ENCODE measurements around the gene ARMC9. TPM values are rescaled to one million over a fixed set of nuclear protein-coding genes. Genes with fewer than 3 reads are reported as not detected.

Gene ARMC9
- total RNA-seq, 1 experiment from 2014 or later = 23.4 TPM

DNA sequence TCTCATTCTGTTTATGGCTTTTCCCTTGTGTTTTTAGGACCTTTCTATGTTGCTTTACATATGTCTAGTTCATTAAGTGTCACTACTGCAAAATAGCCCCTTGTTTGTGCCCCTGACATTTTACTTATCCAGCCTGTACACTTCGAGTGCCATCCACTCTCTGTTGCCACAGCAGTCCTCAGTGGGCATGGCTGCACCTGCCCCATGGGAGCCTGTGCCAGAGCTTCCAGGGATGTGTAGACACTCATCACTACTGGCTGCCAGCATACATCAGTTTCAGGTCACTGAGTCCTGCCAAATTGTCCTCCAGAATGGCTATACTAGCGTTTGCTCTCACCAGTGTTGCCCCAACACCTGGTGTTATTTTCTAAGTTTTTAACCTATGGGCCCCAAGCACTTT, 80.4 kb downstream of the ARMC9 start:
- Histone ChIP-seq H3K27ac (ENCODE audit: low read length) (no peak overlapping the region), H3K27me3 (ENCODE audit: low read length) (no peaks in the 10 kb centered on the region), H3K79me2 (ENCODE audit: low read length) (no peaks in the 10 kb centered on the region), H3K9me2 (replicated peaks; ENCODE audit: low read length) (no peaks in the 10 kb centered on the region), H3K36me3 (ENCODE audit: low read depth, low read length) (no peaks in the 10 kb centered on the region), H4K20me1 (ENCODE audit: low read length) (no peaks in the 10 kb centered on the region), H3K4me2 (ENCODE audit: low read length) (no peak overlapping the region), H3K4me3 (ENCODE audit: low read length) (no peak overlapping the region), H3K9me3 (ENCODE audit: low read length) (no peaks in the 10 kb centered on the region), H2AFZ (ENCODE audit: low read length) (no peak overlapping the region), H3F3A (ENCODE audit: low read length, unreplicated experiment) (no peaks in the 10 kb centered on the region), H3K9ac (ENCODE audit: low read length) (no peak overlapping the region), H3K4me1 (ENCODE audit: insufficient read depth, low read length) (no peaks in the 10 kb centered on the region)
- no peak for ATAC-seq
- no TSS peak for BruUV-seq (replicated peaks)
- TF ChIP-seq EZH2 (IDR thresholded peaks at IDR 0.05; ENCODE audit: low read length, unreplicated experiment) (no peak), EZH2phosphoT487 (IDR thresholded peaks at IDR 0.05; ENCODE audit: borderline replicate concordance, low read length) (no peak)
- TF ChIP-seq, protein P1, sequence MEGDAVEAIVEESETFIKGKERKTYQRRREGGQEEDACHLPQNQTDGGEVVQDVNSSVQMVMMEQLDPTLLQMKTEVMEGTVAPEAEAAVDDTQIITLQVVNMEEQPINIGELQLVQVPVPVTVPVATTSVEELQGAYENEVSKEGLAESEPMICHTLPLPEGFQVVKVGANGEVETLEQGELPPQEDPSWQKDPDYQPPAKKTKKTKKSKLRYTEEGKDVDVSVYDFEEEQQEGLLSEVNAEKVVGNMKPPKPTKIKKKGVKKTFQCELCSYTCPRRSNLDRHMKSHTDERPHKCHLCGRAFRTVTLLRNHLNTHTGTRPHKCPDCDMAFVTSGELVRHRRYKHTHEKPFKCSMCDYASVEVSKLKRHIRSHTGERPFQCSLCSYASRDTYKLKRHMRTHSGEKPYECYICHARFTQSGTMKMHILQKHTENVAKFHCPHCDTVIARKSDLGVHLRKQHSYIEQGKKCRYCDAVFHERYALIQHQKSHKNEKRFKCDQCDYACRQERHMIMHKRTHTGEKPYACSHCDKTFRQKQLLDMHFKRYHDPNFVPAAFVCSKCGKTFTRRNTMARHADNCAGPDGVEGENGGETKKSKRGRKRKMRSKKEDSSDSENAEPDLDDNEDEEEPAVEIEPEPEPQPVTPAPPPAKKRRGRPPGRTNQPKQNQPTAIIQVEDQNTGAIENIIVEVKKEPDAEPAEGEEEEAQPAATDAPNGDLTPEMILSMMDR (conservative IDR thresholded peaks at IDR 0.05; ENCODE audit: low read depth, low read length) = no peak
- no peak for DNase-seq
- ChIA-PET POLR2A (ENCODE audit: unreplicated experiment) (no interaction called here), CTCF (no interaction called here)
- intact Hi-C loops (cut with micrococcal nuclease) = no loop called here

DNA sequence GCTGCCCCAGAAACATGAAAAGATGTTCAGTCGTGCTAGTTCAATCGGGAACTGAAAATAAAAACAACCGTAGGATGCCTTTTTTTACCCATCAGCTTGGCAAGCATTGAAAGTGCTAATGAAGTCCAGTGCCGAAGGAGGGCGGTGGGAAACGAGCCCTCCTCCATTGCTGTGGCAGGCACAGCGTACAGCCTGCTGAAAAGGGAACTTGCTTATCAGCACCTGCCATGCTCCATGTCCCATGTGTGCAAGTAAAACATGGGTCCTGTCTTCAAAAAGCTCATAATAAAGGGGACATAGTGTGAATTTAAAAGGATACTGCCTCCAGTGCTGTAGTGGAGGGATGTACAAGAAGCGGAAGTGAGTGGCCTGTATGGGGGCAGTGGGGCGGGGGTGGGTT, 82.4 kb downstream of the ARMC9 start:
- no peaks in the 10 kb centered on the region for H4K20me1 ChIP-seq (ENCODE audit: low read length)
- intact Hi-C loops (cut with micrococcal nuclease) = no loop called here
- DNase-seq (no peak), ATAC-seq (no peak)
- H3K27ac ChIP-seq (ENCODE audit: low read length) = no peak overlapping the region
- ChIA-PET CTCF (no interaction called here), POLR2A (ENCODE audit: unreplicated experiment) (no interaction called here)
- H3K4me3 ChIP-seq (ENCODE audit: low read length) = no peak overlapping the region
- H3K4me1 ChIP-seq (ENCODE audit: insufficient read depth, low read length) = no peaks in the 10 kb centered on the region
- H3K27me3 ChIP-seq (ENCODE audit: low read length) = no peaks in the 10 kb centered on the region
- H3F3A ChIP-seq (ENCODE audit: low read length, unreplicated experiment) = no peaks in the 10 kb centered on the region
- H3K9ac ChIP-seq (ENCODE audit: low read length) = no peak overlapping the region
- no peak overlapping the region for H2AFZ ChIP-seq (ENCODE audit: low read length)
- H3K4me2 ChIP-seq (ENCODE audit: low read length) = no peak overlapping the region
- no peaks in the 10 kb centered on the region for H3K9me2 ChIP-seq (replicated peaks; ENCODE audit: low read length)
- H3K36me3 ChIP-seq (ENCODE audit: low read depth, low read length) = no peaks in the 10 kb centered on the region
- H3K79me2 ChIP-seq (ENCODE audit: low read length) = no peaks in the 10 kb centered on the region
- TF ChIP-seq EZH2 (IDR thresholded peaks at IDR 0.05; ENCODE audit: low read length, unreplicated experiment) = no peak
- no peak for TF ChIP-seq EZH2phosphoT487 (IDR thresholded peaks at IDR 0.05; ENCODE audit: borderline replicate concordance, low read length)
- TF ChIP-seq, protein P1 (conservative IDR thresholded peaks at IDR 0.05; ENCODE audit: low read depth, low read length) = no peak
- no peaks in the 10 kb centered on the region for H3K9me3 ChIP-seq (ENCODE audit: low read length)
- TSS peak; percentile 14 for BruUV-seq (replicated peaks)

DNA sequence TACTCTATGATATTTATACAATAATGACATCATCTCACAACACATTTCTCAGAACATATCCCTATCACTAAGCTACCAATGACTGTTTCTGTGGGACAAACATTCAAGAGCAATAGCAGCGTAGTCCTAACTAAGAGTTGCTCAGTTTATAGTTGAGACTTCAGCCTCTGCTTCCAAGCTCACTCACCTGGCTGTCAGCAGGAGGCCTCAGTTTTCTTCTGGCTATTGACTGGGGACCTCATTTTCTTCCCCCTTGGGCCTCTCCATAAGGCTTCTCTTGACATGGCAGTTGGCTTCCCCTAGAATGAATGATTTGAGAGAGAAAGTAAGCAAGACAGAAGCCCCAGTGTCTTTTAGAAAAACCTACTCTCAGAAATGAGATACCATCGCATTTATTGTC, 85.9 kb downstream of the ARMC9 start:
- TF ChIP-seq EZH2 (IDR thresholded peaks at IDR 0.05; ENCODE audit: low read length, unreplicated experiment) (no peak), EZH2phosphoT487 (IDR thresholded peaks at IDR 0.05; ENCODE audit: borderline replicate concordance, low read length) (no peak)
- TF ChIP-seq, protein P1 (conservative IDR thresholded peaks at IDR 0.05; ENCODE audit: low read depth, low read length) = no peak
- no TSS peak for BruUV-seq (replicated peaks)
- ChIA-PET POLR2A (ENCODE audit: unreplicated experiment) (no interaction called here), CTCF (no interaction called here)
- H3K36me3 ChIP-seq (ENCODE audit: low read depth, low read length) = no peaks in the 10 kb centered on the region
- no peak overlapping the region for H3K9ac ChIP-seq (ENCODE audit: low read length)
- no peaks in the 10 kb centered on the region for H3K4me1 ChIP-seq (ENCODE audit: insufficient read depth, low read length)
- no peak overlapping the region for H3K4me3 ChIP-seq (ENCODE audit: low read length)
- intact Hi-C loops (cut with micrococcal nuclease) = no loop called here
- no peak overlapping the region for H3K4me2 ChIP-seq (ENCODE audit: low read length)
- DNase-seq = no peak
- H3K79me2 ChIP-seq (ENCODE audit: low read length) = no peaks in the 10 kb centered on the region
- H3K27me3 ChIP-seq (ENCODE audit: low read length) = no peaks in the 10 kb centered on the region
- H4K20me1 ChIP-seq (ENCODE audit: low read length) = no peaks in the 10 kb centered on the region
- no peak overlapping the region for H3K27ac ChIP-seq (ENCODE audit: low read length)
- H3K9me3 ChIP-seq (ENCODE audit: low read length) = no peaks in the 10 kb centered on the region
- H3K9me2 ChIP-seq (replicated peaks; ENCODE audit: low read length) = no peaks in the 10 kb centered on the region
- ATAC-seq = no peak
- no peak overlapping the region for H2AFZ ChIP-seq (ENCODE audit: low read length)
- H3F3A ChIP-seq (ENCODE audit: low read length, unreplicated experiment) = no peaks in the 10 kb centered on the region

All from PC-3 (cell line).